Measurements from ENCODE around the gene FUBP1. TPM values are rescaled to one million over a fixed set of nuclear protein-coding genes. Genes with fewer than 3 reads are reported as not detected.
"Not testable (repeated sequence)": the region's sequence is repeated elsewhere in the genome, so short reads cannot be mapped to it uniquely, and the experiment has no call there.

The FUBP1 gene
- polyA plus RNA-seq, 10 donors, result 124 to 222 (median 175) TPM

GRCh38 chr1:77991638-77992037 is 12.8 kb upstream of the FUBP1 start:
- no peak for DNase-seq

DNA sequence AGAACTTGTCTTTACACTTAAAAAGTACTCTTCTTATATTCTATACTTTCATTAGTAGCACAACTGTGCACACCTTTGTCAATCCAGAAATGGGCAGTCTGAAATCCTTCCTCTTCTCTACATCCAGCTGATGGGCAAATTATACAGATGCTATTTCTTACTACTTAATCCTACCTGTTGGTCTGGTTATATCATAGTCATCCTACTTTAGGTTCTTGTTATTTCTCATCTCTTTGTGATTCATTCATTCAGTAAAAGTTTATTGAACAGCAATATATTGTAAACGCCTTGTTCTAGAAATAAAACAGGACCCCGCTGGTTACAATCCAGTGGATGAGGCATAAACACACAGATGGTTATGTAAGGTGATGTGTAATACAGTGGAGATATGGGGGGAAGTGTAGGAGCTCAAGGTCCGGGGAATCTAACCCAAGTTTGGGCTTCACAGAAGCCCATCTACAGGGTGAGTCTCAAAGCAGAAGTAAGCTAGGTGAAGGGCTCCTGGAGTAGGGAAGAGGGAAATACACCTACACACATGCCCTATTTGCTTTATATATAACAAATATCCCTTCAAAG is 11.8 kb upstream of the FUBP1 start:
- no peak for DNase-seq

DNA sequence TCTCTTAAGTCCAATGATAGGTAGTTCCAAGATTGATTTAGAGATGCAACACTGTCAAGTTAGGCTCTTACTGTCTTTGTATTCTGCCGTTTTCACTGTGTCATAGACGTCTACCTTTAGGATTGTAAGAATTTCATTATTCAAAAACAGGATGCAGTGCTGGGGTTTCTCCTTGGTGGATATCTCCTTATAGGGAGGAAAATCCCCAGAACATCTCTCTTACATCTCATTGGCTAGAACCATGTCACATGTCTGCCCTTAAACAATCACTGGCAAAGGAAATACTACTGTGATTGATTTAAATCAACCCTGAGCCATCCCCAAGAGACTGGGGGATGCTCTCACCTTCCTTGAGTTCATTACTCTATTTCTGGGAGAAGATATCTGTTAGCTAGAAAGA is 10.9 kb upstream of the FUBP1 start:
- no peak for DNase-seq

DNA sequence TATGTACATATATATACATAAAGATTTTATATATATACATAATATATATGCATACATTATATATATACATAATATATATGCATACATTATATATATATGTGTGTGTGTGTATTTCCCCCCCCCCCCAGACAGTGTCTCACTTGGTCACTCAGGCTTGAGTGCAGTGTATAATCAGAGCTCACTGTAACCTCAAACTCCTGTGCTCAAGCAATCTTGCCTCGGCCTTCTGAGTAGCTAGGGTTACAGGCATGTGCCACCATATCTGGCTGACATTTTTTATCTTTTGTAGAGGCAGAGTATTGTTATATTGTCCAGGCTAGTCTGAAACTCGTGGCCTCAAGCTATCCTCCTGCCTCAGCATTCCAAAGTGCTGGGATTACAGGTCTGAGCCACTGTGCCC is 9.0 kb upstream of the FUBP1 start:
- DNase-seq, result no peak

GRCh38 chr1:77986810-77987209 is 7.9 kb upstream of the FUBP1 start:
- DNase-seq, result no peak

- DNase-seq, result no peak
Measured at GRCh38 chr1:77984629-77985028, 5.8 kb upstream of the FUBP1 start.

DNA sequence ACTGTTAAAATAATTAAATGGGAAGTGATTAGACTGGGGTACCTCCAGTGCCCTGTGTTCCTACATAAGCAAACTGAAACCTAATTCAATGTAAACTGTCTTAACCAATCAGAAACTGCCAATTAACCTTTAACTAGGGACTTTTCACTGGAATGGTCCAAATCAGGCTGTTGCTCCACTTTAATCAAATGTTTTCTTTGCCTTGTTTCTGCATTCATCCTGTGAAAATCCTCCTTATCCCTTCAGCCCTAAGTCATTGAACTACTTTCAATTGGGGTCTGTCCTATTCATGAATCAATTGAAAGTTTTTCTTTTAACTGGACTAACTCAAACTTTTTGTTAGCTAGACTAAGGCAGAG is 5.1 kb upstream of the FUBP1 start:
- DNase-seq, result no peak

DNA sequence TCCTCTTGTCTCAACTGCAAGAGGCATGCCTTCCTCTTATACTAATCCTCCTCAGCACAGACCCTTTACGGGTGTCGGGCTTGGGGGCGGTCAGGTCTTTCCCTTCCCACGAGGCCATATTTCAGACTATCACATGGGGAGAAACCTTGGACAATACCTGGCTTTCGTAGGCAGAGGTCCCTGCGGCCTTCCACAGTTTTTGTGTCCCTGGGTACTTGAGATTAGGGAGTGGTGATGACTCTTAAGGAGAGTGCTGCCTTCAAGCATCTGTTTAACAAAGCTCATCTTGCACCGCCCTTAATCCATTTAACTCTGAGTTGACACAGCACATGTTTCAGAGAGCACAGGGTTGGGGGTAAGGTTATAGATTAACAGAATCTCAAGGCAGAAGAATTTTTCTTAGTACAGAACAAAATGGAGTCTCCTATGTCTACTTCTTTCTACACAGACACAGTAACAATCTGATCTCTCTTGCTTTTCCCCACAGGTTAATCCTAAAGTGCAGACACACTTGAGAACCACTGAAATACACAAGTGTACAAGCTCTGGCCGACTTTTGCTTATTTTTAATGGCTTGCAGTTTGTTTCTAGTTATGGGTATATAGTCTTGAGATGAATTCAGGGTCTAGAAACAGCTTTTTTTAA is 4.6 kb upstream of the FUBP1 start:
- not testable (repeated sequence) for DNase-seq

- peak; percentile 90 to 95 (median 90) for DNase-seq
Measured at GRCh38 chr1:77978293-77978968, 441 bp downstream of the FUBP1 start.

DNA sequence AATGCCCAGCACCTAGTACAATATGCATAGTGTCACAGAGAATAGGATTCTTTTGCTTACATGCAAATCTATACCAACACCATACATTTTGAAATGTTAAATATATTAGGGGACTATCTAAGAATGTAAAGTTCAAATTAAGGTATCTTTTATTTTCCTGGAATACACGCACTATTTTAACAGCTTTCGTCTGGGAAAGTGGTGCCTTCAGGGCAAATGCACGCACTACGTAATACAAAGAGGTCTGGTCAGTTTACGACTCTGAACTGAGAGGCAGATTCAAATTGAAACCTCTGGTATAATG is 931 bp downstream of the FUBP1 start:
- no peak for DNase-seq

GRCh38 chr1:77976433-77977076 is 2.3 kb downstream of the FUBP1 start:
- peak in 1 of 3 donors; percentile 5 for DNase-seq

- no peak for DNase-seq
Measured at GRCh38 chr1:77975907-77976306, 3.0 kb downstream of the FUBP1 start.

DNA sequence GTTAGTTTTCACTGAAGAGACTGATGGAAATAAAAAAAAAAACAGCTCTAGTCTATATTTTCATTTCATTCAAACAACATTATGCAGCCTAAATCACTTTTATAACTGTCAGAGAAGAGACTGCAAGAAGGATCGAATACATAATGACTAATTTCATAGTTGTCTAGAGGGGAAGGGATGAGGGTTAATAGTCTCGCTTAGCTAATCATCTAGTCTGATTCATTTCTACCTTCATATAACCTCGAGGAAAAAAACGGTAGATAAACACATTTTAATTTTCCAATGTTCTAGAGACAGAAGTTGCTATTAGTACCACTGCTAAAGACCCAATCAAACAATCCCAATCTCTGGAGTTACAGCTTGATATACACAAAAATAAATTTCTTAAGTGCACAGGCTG is 3.5 kb downstream of the FUBP1 start:
- no peak for DNase-seq

DNA sequence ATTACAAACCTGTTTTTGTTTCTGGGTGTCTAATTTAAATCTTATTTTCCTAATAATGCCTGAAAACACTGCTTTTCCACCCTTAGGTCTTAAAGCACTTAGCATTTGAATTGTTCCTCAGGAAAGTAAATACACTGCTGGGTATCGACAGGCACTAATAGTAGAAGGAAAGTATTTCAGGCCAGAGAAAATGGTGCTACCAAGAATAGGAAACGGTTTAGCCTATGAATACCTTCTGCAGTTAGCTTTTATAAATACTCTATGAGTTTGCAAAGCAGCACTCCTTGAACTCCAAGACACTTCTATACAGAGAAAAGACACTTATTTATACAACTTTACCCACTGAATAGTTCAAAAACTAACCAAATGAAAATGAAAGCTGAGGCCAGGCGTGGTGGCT is 6.8 kb downstream of the FUBP1 start:
- DNase-seq, result no peak

- DNase-seq, result no peak
Measured at GRCh38 chr1:77970192-77970591, 8.7 kb downstream of the FUBP1 start.

DNA sequence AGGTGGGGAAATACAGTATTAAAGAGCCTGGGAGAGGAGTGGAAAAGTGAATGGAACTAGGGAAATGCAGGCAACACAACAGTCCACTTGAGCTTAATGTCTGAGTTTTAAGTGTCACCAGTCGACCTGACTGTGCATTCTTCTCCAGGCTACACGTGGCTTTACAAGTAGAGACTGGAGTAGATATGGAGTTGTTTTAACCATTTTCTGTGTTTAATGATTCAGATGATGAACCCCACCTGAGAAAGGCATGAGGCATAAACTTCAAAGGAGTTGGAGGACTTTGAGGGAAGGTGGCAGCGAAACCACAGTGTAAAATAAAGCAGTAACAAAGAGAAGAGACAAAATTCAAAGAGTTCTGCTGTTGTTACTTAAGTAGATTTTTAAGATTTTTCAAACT is 12.6 kb downstream of the FUBP1 start:
- no peak for DNase-seq

DNA sequence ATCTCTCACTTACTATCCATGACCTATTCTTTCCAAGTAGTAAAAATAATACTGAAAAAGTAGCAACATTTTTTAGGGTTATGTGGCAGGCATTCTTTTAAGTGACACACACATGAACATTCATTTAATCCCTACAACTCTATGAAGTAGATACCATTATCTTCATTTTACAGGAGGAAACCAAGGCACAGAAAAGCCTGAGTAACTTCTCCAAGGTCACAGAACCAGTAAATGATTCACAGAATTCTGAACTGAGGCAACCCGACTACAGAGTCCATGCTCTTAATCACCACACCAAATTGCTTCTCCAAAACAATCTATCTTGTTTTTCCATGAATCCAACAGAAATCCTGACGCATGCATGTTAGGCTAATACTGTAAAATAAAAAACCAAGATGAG is 17.5 kb downstream of the FUBP1 start:
- DNase-seq, result no peak

DNA sequence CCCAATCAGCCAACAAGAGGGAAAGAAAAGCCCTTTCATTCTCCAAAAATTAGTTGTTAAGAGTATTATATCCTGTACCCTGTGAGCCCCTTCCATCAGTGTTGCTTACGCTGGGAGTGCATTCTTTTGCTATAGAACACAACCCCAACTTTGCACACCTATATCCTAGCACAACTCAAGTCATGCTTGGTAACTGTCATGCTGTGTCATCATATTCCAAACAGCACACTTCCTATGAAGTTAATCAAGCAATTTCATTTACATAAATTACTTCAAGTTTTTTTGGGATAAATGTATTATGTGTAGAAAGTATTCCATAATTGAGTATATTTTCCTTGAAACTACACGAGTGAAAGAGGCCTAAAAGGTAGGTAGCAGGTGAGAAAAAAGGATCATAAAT is 20.0 kb downstream of the FUBP1 start:
- DNase-seq, result no peak

DNA sequence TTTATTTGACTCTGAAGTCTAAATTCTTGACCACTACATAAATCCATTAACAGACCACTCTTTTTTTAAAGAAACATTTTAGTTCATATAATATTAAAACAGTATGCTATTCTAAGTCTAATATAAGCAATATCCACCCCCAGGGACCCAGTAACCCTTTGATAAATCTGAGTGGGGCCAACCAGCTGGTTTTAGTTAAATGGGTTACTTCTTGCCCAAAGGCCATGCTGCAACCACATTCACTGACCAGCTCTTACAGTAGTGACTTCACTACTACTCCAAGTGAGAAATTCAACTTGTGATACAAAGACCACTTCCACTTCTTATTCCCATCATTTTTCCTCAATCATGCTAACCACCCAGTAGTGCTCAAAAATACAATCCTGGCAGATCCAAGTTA is 20.5 kb downstream of the FUBP1 start:
- DNase-seq, result no peak

GRCh38 chr1:77956464-77956863 is 22.4 kb downstream of the FUBP1 start:
- no peak for DNase-seq

DNA sequence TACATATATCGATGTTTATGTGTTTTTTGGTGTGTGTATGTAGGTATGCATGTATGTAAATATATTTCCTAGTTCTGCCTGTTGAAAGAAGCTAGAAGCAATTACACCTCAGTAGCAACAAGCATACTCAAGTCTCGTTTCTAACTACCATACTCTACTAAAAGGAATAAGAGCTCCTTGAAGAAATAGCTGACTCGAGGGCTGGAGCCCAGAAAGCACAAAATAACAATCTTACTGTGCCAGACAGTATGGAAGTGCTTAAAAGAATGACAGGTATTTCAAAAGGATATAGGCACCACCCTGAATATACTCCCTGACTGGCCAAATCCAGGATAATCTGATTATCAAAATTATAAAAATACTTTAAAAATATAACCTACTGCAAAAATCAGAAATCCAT is 23.2 kb downstream of the FUBP1 start:
- DNase-seq, result no peak

- DNase-seq, result no peak
Measured at GRCh38 chr1:77954521-77954920, 24.4 kb downstream of the FUBP1 start.

- DNase-seq, result no peak
Measured at GRCh38 chr1:77953907-77954306, 25.0 kb downstream of the FUBP1 start.
